Keratinocyte (primary cell): ENCODE measurements around the gene WT1.

Source experiments
- EZH2 ChIP-seq: IDR thresholded peaks from one replicate; pipeline ENCODE4 v1.6.1; 2012; ENCODE audit warnings: inconsistent platforms, mild to moderate bottlenecking, low read length, moderate library complexity
- TF ChIP-seq, protein P1 (sequence below), 3 experiments: IDR thresholded peaks in 1 of 3; conservative IDR thresholded peaks in 1 of 3; optimal IDR thresholded peaks in 1 of 3; 2 replicates in 2 of 3; 3 replicates in 1 of 3; pipeline versions ENCODE3 to v1.5.1; 2011; ENCODE audit warnings: low read length in 3 of 3, mild to moderate bottlenecking in 3 of 3, moderate library complexity in 2 of 3, control low read depth in 1 of 3, inconsistent platforms in 1 of 3; ENCODE audit not compliant: insufficient read depth in 2 of 3; ENCODE audit errors: extremely low read depth in 1 of 3

DNA sequence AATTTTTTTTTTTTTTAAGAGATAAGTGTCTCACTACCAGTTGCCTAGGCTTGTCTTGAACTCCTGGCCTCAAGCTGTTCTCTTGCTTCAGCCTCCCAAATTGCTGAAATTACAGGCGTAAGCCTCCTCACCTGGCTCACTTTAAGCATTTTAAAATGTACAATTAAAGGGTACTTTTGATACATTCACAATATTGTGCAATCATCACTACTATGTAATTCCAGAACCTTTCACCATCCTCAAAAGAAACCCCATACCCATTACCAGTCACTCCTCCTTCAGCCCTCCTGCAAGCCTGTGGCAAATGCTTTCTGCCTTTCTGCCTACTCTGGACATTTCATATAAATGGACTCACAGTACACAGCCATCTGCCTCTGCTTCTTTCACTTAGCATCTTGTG is 34.5 kb upstream of the WT1 start:
- TF ChIP-seq, protein P1, sequence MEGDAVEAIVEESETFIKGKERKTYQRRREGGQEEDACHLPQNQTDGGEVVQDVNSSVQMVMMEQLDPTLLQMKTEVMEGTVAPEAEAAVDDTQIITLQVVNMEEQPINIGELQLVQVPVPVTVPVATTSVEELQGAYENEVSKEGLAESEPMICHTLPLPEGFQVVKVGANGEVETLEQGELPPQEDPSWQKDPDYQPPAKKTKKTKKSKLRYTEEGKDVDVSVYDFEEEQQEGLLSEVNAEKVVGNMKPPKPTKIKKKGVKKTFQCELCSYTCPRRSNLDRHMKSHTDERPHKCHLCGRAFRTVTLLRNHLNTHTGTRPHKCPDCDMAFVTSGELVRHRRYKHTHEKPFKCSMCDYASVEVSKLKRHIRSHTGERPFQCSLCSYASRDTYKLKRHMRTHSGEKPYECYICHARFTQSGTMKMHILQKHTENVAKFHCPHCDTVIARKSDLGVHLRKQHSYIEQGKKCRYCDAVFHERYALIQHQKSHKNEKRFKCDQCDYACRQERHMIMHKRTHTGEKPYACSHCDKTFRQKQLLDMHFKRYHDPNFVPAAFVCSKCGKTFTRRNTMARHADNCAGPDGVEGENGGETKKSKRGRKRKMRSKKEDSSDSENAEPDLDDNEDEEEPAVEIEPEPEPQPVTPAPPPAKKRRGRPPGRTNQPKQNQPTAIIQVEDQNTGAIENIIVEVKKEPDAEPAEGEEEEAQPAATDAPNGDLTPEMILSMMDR (optimal IDR thresholded peaks at IDR 0.05 in 1 of 3, IDR thresholded peaks at IDR 0.05 in 1 of 3, conservative IDR thresholded peaks at IDR 0.05 in 1 of 3; ENCODE audit: extremely low read depth in 1 of 3, insufficient read depth in 2 of 3, low read length in 3 of 3): no peak
- no peak for TF ChIP-seq EZH2
